HEK293T (cell line): ENCODE measurements around the gene RANBP3.

ENCODE experiments used
- CTCF ChIA-PET: fragments of 350-600 bp; formaldehyde crosslinking; extraction: SDS; loops from one replicate; lab custom pipeline; 2021; ENCODE audit warnings: antibody characterized with exemption, inconsistent platforms; lab: Yijun Ruan, JAX
- POLR2A ChIA-PET: fragments of 350-600 bp; formaldehyde crosslinking; extraction: SDS; loops from one replicate; lab custom pipeline; 2020; ENCODE audit warnings: antibody characterized with exemption, inconsistent platforms; lab: Yijun Ruan, JAX
- DNase-seq: peaks from one replicate; pipeline ENCODE4 v3.0.0; 2012; ENCODE audit warnings: mixed read lengths; ENCODE audit errors: extremely low spot score
- BHLHE40 ChIP-seq: fragments of 450-650 bp; IDR thresholded peaks from 2 replicates; pipeline ENCODE4 v1.6.1; 2016; ENCODE audit warnings: mild to moderate bottlenecking, moderate library complexity, borderline replicate concordance
- CTBP1 ChIP-seq: fragments of 450-650 bp; IDR thresholded peaks from 2 replicates; pipeline ENCODE4 v1.6.1; 2016; ENCODE audit warnings: borderline replicate concordance
- ELF4 ChIP-seq: fragments of 450-650 bp; IDR thresholded peaks from 2 replicates; pipeline ENCODE4 v1.6.1; 2017; ENCODE audit warnings: antibody characterized with exemption
- FOXA1 ChIP-seq: fragments of 450-650 bp; IDR thresholded peaks from 2 replicates; pipeline ENCODE4 v1.6.1; 2016; ENCODE audit warnings: mild to moderate bottlenecking
- FOXK2 ChIP-seq: fragments of 450-650 bp; IDR thresholded peaks from 2 replicates; pipeline ENCODE4 v1.6.1; 2016; ENCODE audit warnings: mild to moderate bottlenecking
- FOXM1 ChIP-seq: fragments of 450-650 bp; IDR thresholded peaks from 2 replicates; pipeline ENCODE4 v1.6.1; 2017; ENCODE audit warnings: mild to moderate bottlenecking, borderline replicate concordance
- HDGF ChIP-seq: fragments of 450-650 bp; IDR thresholded peaks from 2 replicates; pipeline ENCODE4 v1.6.1; 2017; ENCODE audit warnings: antibody characterized with exemption, borderline replicate concordance
- L3MBTL2 ChIP-seq: fragments of 450-650 bp; conservative IDR thresholded peaks from 2 replicates; pipeline ENCODE4 v1.6.1; 2016; ENCODE audit warnings: mild to moderate bottlenecking
- LEF1 ChIP-seq: fragments of 450-650 bp; IDR thresholded peaks from 2 replicates; pipeline ENCODE4 v1.6.1; 2017; ENCODE audit warnings: mild to moderate bottlenecking, borderline replicate concordance
- NFRKB ChIP-seq: fragments of 450-650 bp; IDR thresholded peaks from 2 replicates; pipeline ENCODE4 v1.6.1; 2016; ENCODE audit warnings: mild to moderate bottlenecking, moderate library complexity
- PKNOX1 ChIP-seq: fragments of 450-650 bp; IDR thresholded peaks from 2 replicates; pipeline ENCODE4 v1.6.1; 2016
- SP1 ChIP-seq: fragments of 450-650 bp; IDR thresholded peaks from 2 replicates; pipeline ENCODE4 v1.6.1; 2017
- SUZ12 ChIP-seq: fragments of 450-650 bp; IDR thresholded peaks from 2 replicates; pipeline ENCODE4 v1.6.1; 2016; ENCODE audit warnings: mild to moderate bottlenecking
- TARDBP ChIP-seq: fragments of 450-650 bp; IDR thresholded peaks from 2 replicates; pipeline ENCODE4 v1.6.1; 2016
- ZNF384 ChIP-seq: fragments of 450-650 bp; IDR thresholded peaks from 2 replicates; pipeline ENCODE4 v1.6.1; 2016

The RANBP3 gene

GRCh38 chr19:5943045-5943444 is 34.9 kb downstream of the RANBP3 start:
- no peak for DNase-seq
- TF ChIP-seq CTBP1 (no peak), FOXA1 (no peak), LEF1 (no peak), ELF4 (no peak), NFRKB (no peak), BHLHE40 (no peak), PKNOX1 (no peak), SP1 (no peak), ZNF384 (no peak), L3MBTL2 (no peak)
- ChIA-PET CTCF (no interaction called here), POLR2A (no interaction called here)

GRCh38 chr19:5941673-5942072 is 36.3 kb downstream of the RANBP3 start:
- DNase-seq: no peak
- ChIA-PET CTCF (no interaction called here), POLR2A (no interaction called here)
- no peak for TF ChIP-seq PKNOX1
- no peak for TF ChIP-seq NFRKB
- TF ChIP-seq FOXK2: no peak
- no peak for TF ChIP-seq L3MBTL2
- TF ChIP-seq SUZ12: no peak
- TF ChIP-seq SP1: no peak
- TF ChIP-seq ELF4: no peak
- no peak for TF ChIP-seq FOXM1
- TF ChIP-seq FOXA1: no peak
- TF ChIP-seq CTBP1: no peak
- no peak for TF ChIP-seq TARDBP
- TF ChIP-seq HDGF: no peak
- no peak for TF ChIP-seq BHLHE40
- no peak for TF ChIP-seq LEF1

GRCh38 chr19:5940260-5941208 is 37.4 kb downstream of the RANBP3 start:
- POLR2A ChIA-PET: no interaction called here
- TF ChIP-seq FOXK2 (no peak), ZNF384 (no peak)
- CTCF ChIA-PET: no interaction called here
- DNase-seq: no peak

GRCh38 chr19:5937550-5937949 is 40.4 kb downstream of the RANBP3 start:
- no peak for DNase-seq
- no peak for TF ChIP-seq FOXM1
- CTCF ChIA-PET: interaction anchor here (0.7 to 1.3 kb wide), 2 partner anchors 11 to 76 kb away, joined by 3 to 4 read pairs; no protein-coding TSS in a partner anchor
- POLR2A ChIA-PET: interaction anchor here (1.2 kb wide), 1 partner anchor 11 kb away, joined by 3 read pairs; no protein-coding TSS in a partner anchor

GRCh38 chr19:5936292-5936592 is 41.7 kb downstream of the RANBP3 start:
- CTCF ChIA-PET: no interaction called here
- POLR2A ChIA-PET: interaction anchor here (1.3 kb wide), 1 partner anchor 32 kb away, joined by 3 read pairs; no protein-coding TSS in a partner anchor
- DNase-seq: no peak
- TF ChIP-seq PKNOX1: no peak
- TF ChIP-seq LEF1: no peak
- TF ChIP-seq CTBP1: no peak
- TF ChIP-seq SUZ12: no peak
- TF ChIP-seq HDGF: no peak

GRCh38 chr19:5935473-5936291 is 42.3 kb downstream of the RANBP3 start:
- ChIA-PET POLR2A (interaction anchor here (0.9 to 1.3 kb wide), 2 partner anchors 32 kb away, joined by 3 to 4 read pairs; partner anchors contain the start of gene NDUFA11), CTCF (no interaction called here)
- TF ChIP-seq L3MBTL2: no peak
- no peak for TF ChIP-seq NFRKB
- no peak for TF ChIP-seq HDGF
- no peak for DNase-seq
